Loucy (cell line): Measurements from ENCODE around the gene VAT1L.

ENCODE experiments used
- CTCF ChIP-seq: fragments of 200-600 bp; sonication (generic); conservative IDR thresholded peaks from 2 replicates; pipeline ENCODE4 v1.5.1; 2014; ENCODE audit warnings: mild to moderate bottlenecking, antibody characterized with exemption, low read length
- EZH2phosphoT487 ChIP-seq: fragments of 200-600 bp; IDR thresholded peaks from 2 replicates; pipeline ENCODE4 v1.6.1; 2018; ENCODE audit warnings: antibody characterized with exemption, mild to moderate bottlenecking, moderate library complexity, borderline replicate concordance

- TF ChIP-seq CTCF, result no peak
- TF ChIP-seq EZH2phosphoT487, result no peak
Measured at GRCh38 chr16:77834635-77835540, 46.5 kb downstream of the VAT1L start.
